Vagina (tissue), 2 donors: ENCODE results near the gene SP7. TPM values are rescaled to one million over a fixed set of nuclear protein-coding genes. Genes with fewer than 3 reads are reported as not detected.
"Not testable (repeated sequence)": the region's sequence is repeated elsewhere in the genome, so short reads cannot be mapped to it uniquely, and the experiment has no call there.

Experiments used
- DNase-seq, 2 donors: peaks; one replicate each; pipeline ENCODE4 v3.0.0-alpha.2; 2017; ENCODE audit errors: extremely low spot score in 2 of 2
- H3K27ac ChIP-seq: fragments of 200-600 bp; sonication (generic); one replicate; pipeline ENCODE4 v1.5.1; 2019
- H3K27me3 ChIP-seq: fragments of 200-600 bp; sonication (generic); one replicate; pipeline ENCODE4 v1.5.1; 2019
- H3K36me3 ChIP-seq, 2 donors: fragments of 200-600 bp; sonication (generic); one replicate each; pipeline ENCODE4 v1.5.1; 2017 to 2019
- H3K4me1 ChIP-seq: fragments of 200-600 bp; sonication (generic); one replicate; pipeline ENCODE4 v1.5.1; 2019
- H3K4me3 ChIP-seq, 2 donors: fragments of 200-600 bp; sonication (generic); 1 replicate in 1 of 2; 2 replicates in 1 of 2; pipeline ENCODE4 v1.5.1; 2016 to 2019
- H3K9me3 ChIP-seq: fragments of 200-600 bp; sonication (generic); one replicate; pipeline ENCODE4 v1.5.1; 2019
- POLR2A ChIP-seq, 2 donors: fragments of 450-650 bp; IDR thresholded peaks; one replicate each; pipeline ENCODE4 v1.6.1; 2017; ENCODE audit warnings: antibody characterized with exemption in 2 of 2, mild to moderate bottlenecking in 2 of 2, moderate library complexity in 2 of 2
- POLR2AphosphoS5 ChIP-seq, 2 donors: sonication (generic); formaldehyde crosslinking; IDR thresholded peaks; one replicate each; pipeline ENCODE4 v1.9.0; 2017; ENCODE audit warnings: antibody characterized with exemption in 2 of 2, mild to moderate bottlenecking in 2 of 2, low read depth in 1 of 2; ENCODE audit not compliant: insufficient read depth in 1 of 2
- intact Hi-C: fragments of 100-400 bp; cut with DNase I; formaldehyde crosslinking; loops from one replicate; pipeline ENCODE4 v1.15.1; 2023
- total RNA-seq: library from RNA; depleted of rRNA; stranded (reverse); fragments of >200 nt; gene quantifications from one replicate; pipeline ENCODE4 v1.2.3, GENCODE V29; 2016
- TF ChIP-seq, protein P1 (sequence below), 3 experiments: fragments of 450-650 bp in 2 of 3; fragments of 200-600 bp in 1 of 3; sonication (generic) in 1 of 3; IDR thresholded peaks; one replicate each; pipeline ENCODE4 v1.5.1; 2017 to 2019; ENCODE audit warnings: antibody characterized with exemption in 3 of 3, mild to moderate bottlenecking in 2 of 3, moderate library complexity in 2 of 3

SP7 gene
- total RNA-seq, 1 donor from 2014 or later, result not detected

DNA sequence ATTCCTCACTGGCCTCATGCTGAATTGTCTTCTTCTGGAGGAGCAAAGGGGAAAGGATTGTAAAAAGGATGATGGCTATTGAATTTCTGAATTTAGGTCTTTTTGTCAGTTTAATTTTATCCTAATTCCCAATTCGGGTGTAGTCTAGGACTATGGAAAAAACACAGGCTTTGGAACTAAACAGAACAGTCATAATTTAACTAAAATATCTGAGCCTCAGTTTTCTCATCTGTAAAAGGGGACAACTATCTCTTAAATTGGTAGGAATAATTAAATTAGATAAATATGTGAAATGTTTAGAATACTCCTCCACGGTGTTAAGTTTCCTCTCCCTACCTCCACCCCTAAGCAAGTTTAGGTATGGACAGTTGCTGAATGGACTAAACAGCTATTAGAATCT, 40.6 kb upstream of the SP7 start:
- intact Hi-C loops, result no loop called here
- no peak for DNase-seq
- Histone ChIP-seq H3K4me3 (no peak overlapping the region), H3K27me3 (no peaks in the 10 kb centered on the region), H3K9me3 (no peaks in the 10 kb centered on the region), H3K27ac (no peak overlapping the region), H3K4me1 (peaks cover 30% of the 10 kb centered on the region), H3K36me3 (peaks cover 0 to 3% of the 10 kb centered on the region in 2 donors)
- TF ChIP-seq POLR2AphosphoS5 (IDR thresholded peaks at IDR 0.05; ENCODE audit: insufficient read depth in 1 of 2, low read depth in 1 of 2) (no peak), POLR2A (IDR thresholded peaks at IDR 0.05) (no peak)
- TF ChIP-seq, protein P1, sequence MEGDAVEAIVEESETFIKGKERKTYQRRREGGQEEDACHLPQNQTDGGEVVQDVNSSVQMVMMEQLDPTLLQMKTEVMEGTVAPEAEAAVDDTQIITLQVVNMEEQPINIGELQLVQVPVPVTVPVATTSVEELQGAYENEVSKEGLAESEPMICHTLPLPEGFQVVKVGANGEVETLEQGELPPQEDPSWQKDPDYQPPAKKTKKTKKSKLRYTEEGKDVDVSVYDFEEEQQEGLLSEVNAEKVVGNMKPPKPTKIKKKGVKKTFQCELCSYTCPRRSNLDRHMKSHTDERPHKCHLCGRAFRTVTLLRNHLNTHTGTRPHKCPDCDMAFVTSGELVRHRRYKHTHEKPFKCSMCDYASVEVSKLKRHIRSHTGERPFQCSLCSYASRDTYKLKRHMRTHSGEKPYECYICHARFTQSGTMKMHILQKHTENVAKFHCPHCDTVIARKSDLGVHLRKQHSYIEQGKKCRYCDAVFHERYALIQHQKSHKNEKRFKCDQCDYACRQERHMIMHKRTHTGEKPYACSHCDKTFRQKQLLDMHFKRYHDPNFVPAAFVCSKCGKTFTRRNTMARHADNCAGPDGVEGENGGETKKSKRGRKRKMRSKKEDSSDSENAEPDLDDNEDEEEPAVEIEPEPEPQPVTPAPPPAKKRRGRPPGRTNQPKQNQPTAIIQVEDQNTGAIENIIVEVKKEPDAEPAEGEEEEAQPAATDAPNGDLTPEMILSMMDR (IDR thresholded peaks at IDR 0.05), result no peak

GRCh38 chr12:53374277-53374676, 38.1 kb upstream of the SP7 start:
- H3K9me3 ChIP-seq, DNase-seq, intact Hi-C loops, H3K4me3 ChIP-seq, H3K27me3 ChIP-seq, H3K36me3 ChIP-seq: not testable (repeated sequence)
- peaks cover 43% of the 10 kb centered on the region for H3K4me1 ChIP-seq
- peak overlapping the region; percentile 61 for H3K27ac ChIP-seq

GRCh38 chr12:53373554-53374133, 37.5 kb upstream of the SP7 start:
- H3K9me3 ChIP-seq, H3K27me3 ChIP-seq, DNase-seq, intact Hi-C loops, H3K36me3 ChIP-seq, H3K4me3 ChIP-seq: not testable (repeated sequence)
- peaks cover 43% of the 10 kb centered on the region for H3K4me1 ChIP-seq
- peak overlapping the region; percentile 61 for H3K27ac ChIP-seq

DNA sequence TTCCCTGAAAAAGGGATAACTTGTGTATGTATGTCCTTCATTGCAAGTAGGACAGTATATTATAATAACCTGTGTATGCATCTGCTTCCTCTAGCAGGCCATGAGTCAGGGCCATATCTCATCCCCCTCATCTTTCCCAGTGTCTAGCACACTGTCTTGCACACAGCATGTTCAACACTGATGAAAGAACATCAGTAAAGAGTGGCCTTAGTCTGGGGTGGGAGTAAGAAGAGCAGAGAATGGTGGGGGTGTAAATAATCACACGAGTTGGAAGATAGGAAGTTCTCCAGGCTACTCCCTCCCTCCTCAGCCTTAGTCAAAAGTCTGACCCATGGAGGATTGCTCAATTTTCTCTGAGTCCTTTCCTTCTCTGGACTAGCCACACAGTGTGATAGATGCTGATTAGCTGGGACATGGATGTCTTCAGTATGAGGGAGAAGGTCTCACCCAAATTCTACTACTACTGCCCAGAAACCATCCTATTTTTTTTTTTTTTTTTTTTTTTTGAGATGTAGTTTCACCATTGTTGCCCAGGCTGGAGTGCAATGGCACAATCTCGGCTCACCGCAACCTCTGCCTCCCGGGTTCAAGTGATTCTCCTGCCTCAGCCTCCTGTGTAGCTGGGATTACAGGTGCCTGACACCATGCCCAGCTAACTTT, 29.2 kb upstream of the SP7 start:
- no peak for TF ChIP-seq POLR2AphosphoS5 (IDR thresholded peaks at IDR 0.05; ENCODE audit: insufficient read depth in 1 of 2, low read depth in 1 of 2)
- no peak for TF ChIP-seq POLR2A (IDR thresholded peaks at IDR 0.05)
- TF ChIP-seq, protein P1 (IDR thresholded peaks at IDR 0.05), result no peak
- peaks cover 16% of the 10 kb centered on the region for H3K4me1 ChIP-seq
- intact Hi-C loops, result no loop called here
- H3K9me3 ChIP-seq, result no peaks in the 10 kb centered on the region
- no peak overlapping the region for H3K4me3 ChIP-seq
- H3K36me3 ChIP-seq, result no peaks in the 10 kb centered on the region
- H3K27me3 ChIP-seq, result no peaks in the 10 kb centered on the region
- no peak for DNase-seq
- no peak overlapping the region for H3K27ac ChIP-seq

GRCh38 chr12:53361638-53362037, 25.5 kb upstream of the SP7 start:
- DNase-seq, H3K36me3 ChIP-seq, H3K9me3 ChIP-seq, intact Hi-C loops, H3K27ac ChIP-seq, H3K4me1 ChIP-seq, H3K4me3 ChIP-seq, H3K27me3 ChIP-seq: not testable (repeated sequence)

- Histone ChIP-seq H3K27ac (no peak overlapping the region), H3K4me3 (no peak overlapping the region), H3K27me3 (no peaks in the 10 kb centered on the region), H3K9me3 (no peaks in the 10 kb centered on the region), H3K36me3 (no peaks in the 10 kb centered on the region), H3K4me1 (no peaks in the 10 kb centered on the region)
- intact Hi-C loops, result no loop called here
- no peak for DNase-seq
- TF ChIP-seq, protein P1 (IDR thresholded peaks at IDR 0.05), result no peak
Measured at GRCh38 chr12:53358836-53359419, 22.8 kb upstream of the SP7 start.
